ENCODE measurements around the gene ZNF573. TPM values are rescaled to one million over a fixed set of nuclear protein-coding genes. Genes with fewer than 3 reads are reported as not detected.

ZNF573 gene
- total RNA-seq, 4 donors from 2014 or later, result 5.8 to 12.1 (median 7.6) TPM

GRCh38 chr19:37809366-37809765 is 30.0 kb upstream of the ZNF573 start:
- no peaks in the 10 kb centered on the region for H3K4me1 ChIP-seq
- H3K4me3 ChIP-seq, result no peak overlapping the region
- H3K9me3 ChIP-seq, result peaks cover 0 to 83% (median 53%) of the 10 kb centered on the region in 4 donors
- no peaks in the 10 kb centered on the region for H3K27me3 ChIP-seq
- intact Hi-C loops (cut with DNase I), result no loop called here
- no peak overlapping the region for H3K27ac ChIP-seq (replicated peaks in 1 of 4)
- TF ChIP-seq POLR2AphosphoS5 (IDR thresholded peaks at IDR 0.05) (no peak), CTCF (IDR thresholded peaks at IDR 0.05) (no peak), POLR2A (IDR thresholded peaks at IDR 0.05; ENCODE audit: low read depth) (no peak), EP300 (IDR thresholded peaks at IDR 0.05) (no peak)
- WGBS, result 98% methylated on average over 5 of the region's 5 CpGs
- H3K36me3 ChIP-seq, result peaks cover 0 to 9% (median 2%) of the 10 kb centered on the region in 4 donors
- DNase-seq (ENCODE audit: extremely low spot score), result no peak

GRCh38 chr19:37803249-37803840 is 24.0 kb upstream of the ZNF573 start:
- peaks cover 0 to 100% (median 92%) of the 10 kb centered on the region in 4 donors for H3K9me3 ChIP-seq
- WGBS, result 87% methylated on average over 7 of the region's 7 CpGs
- peaks cover 0 to 4% (median 0%) of the 10 kb centered on the region in 4 donors for H3K36me3 ChIP-seq
- no peaks in the 10 kb centered on the region for H3K27me3 ChIP-seq
- DNase-seq (ENCODE audit: extremely low spot score), result no peak
- TF ChIP-seq EP300 (IDR thresholded peaks at IDR 0.05) (no peak), CTCF (IDR thresholded peaks at IDR 0.05) (no peak), POLR2A (IDR thresholded peaks at IDR 0.05; ENCODE audit: low read depth) (no peak), POLR2AphosphoS5 (IDR thresholded peaks at IDR 0.05) (no peak)
- no peak overlapping the region for H3K27ac ChIP-seq (replicated peaks in 1 of 4)
- intact Hi-C loops (cut with DNase I), result no loop called here
- no peaks in the 10 kb centered on the region for H3K4me1 ChIP-seq
- H3K4me3 ChIP-seq, result no peak overlapping the region

GRCh38 chr19:37790244-37790925 is 11.0 kb upstream of the ZNF573 start:
- intact Hi-C loops (cut with DNase I), result no loop called here
- WGBS, result 53% methylated on average over 32 of the region's 46 CpGs
- peaks cover 0 to 79% (median 58%) of the 10 kb centered on the region in 4 donors for H3K9me3 ChIP-seq
- H3K4me3 ChIP-seq, result no peak overlapping the region
- H3K36me3 ChIP-seq, result peaks cover 0 to 4% (median 0%) of the 10 kb centered on the region in 4 donors
- H3K27me3 ChIP-seq, result no peaks in the 10 kb centered on the region
- H3K27ac ChIP-seq (replicated peaks in 1 of 4), result no peak overlapping the region
- TF ChIP-seq POLR2A (IDR thresholded peaks at IDR 0.05; ENCODE audit: low read depth) (no peak), POLR2AphosphoS5 (IDR thresholded peaks at IDR 0.05) (no peak), EP300 (IDR thresholded peaks at IDR 0.05) (no peak), CTCF (IDR thresholded peaks at IDR 0.05) (no peak)
- DNase-seq (ENCODE audit: extremely low spot score), result no peak
- H3K4me1 ChIP-seq, result no peaks in the 10 kb centered on the region

- H3K27ac ChIP-seq (replicated peaks in 1 of 4), result peak overlapping the region; percentile 80 to 89 (median 84)
- TF ChIP-seq EP300 (IDR thresholded peaks at IDR 0.05) (no peak), POLR2AphosphoS5 (IDR thresholded peaks at IDR 0.05) (no peak), POLR2A (IDR thresholded peaks at IDR 0.05; ENCODE audit: low read depth) (no peak), CTCF (IDR thresholded peaks at IDR 0.05) (no peak)
- intact Hi-C loops (cut with DNase I), result no loop called here
- peaks cover 0 to 2% (median 0%) of the 10 kb centered on the region in 4 donors for H3K36me3 ChIP-seq
- 17% methylated on average over 5 of the region's 7 CpGs for WGBS
- H3K4me1 ChIP-seq, result peaks cover 6 to 21% (median 18%) of the 10 kb centered on the region in 4 donors
- no peak for DNase-seq (ENCODE audit: extremely low spot score)
- peak overlapping the region; percentile 57 to 85 (median 70) for H3K4me3 ChIP-seq
- no peaks in the 10 kb centered on the region for H3K27me3 ChIP-seq
- H3K9me3 ChIP-seq, result no peaks in the 10 kb centered on the region
Measured at GRCh38 chr19:37778613-37779126, 716 bp downstream of the ZNF573 start.
